Frontal cortex (tissue), 4 donors: ENCODE results near the gene LEMD2. TPM values are rescaled to one million over a fixed set of nuclear protein-coding genes. Genes with fewer than 3 reads are reported as not detected.

Source experiments
- DNase-seq, 2 donors: peaks; one replicate each; pipeline ENCODE4 v3.0.0; 2012; ENCODE audit warnings: low spot score in 2 of 2
- FAIRE-seq: peaks from 2 replicates; lab custom pipeline; 2012; peaks lifted over from hg19 to GRCh38; lab: Jason Lieb, UNC
- total RNA-seq: library from RNA; depleted of rRNA; stranded (reverse); fragments of >200 nt; gene quantifications from one replicate; pipeline ENCODE4 v1.2.3, GENCODE V29; 2014
- donor health status: control.
- donor health status: control.
- donor health status: control.

LEMD2 gene
- total RNA-seq, 1 donor from 2014 or later, result 29.3 TPM

GRCh38 chr6:33727126-33727525 lies 61.8 kb downstream of the LEMD2 start:
- DNase-seq (no peak), FAIRE-seq (no peak)

GRCh38 chr6:33726696-33727095 lies 62.2 kb downstream of the LEMD2 start:
- no peak for DNase-seq
- FAIRE-seq, result no peak

DNA sequence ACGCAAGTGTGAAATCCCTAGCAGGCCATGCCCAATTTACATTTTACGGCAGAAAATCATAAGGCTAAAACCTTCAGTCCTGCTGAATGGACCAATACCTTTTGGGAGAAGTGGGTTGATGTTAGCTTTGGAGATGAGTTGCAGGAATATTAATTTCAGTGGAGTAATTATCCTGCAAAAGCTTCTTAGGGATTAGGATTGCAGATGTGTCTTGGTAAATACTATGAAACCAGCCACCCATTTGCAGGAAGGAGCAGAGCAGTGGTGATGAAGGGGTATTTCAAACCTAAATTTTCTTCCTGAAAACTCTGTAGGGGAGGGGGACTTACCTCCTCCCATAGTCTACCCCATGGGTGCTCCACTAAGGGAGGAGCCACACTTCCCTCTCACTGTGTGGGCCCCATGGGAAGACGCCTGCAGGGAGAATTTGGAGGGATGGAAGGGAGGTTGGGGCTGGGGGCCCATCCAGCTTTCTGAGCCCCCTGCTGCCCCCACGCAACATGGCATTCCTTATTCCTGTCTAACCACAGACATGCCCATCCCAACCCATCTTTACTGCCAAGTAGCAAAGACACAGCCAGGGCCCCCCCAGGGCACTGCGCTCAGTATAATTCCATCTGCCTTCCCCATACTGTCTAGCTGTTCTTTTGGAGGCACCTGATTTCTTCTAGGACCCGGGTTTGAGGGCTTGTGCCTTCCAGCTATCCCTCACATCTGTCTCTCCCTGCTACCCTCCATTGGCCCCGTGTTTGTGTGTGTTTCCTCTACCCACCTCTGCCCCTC lies 62.8 kb downstream of the LEMD2 start:
- DNase-seq, result no peak

DNA sequence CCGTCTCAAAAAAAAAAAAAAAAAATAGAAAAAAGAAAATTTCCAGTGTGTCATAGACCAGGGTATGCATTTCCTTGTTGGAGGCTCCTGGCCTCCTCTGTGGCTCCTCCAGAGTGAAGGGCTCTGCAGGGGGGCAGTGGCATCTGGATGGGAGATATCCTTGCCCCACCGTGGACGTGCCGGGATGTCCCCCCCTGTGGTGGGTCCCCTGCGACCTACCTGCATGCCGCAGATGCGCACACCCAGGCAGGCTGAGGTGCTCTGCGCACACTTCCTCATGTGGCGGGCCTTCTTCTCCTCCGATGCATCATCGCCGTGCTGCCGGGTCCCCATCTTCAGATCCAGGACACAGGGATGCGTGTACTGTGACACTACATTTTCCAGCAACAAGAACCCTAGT lies 63.7 kb downstream of the LEMD2 start:
- FAIRE-seq (no peak), DNase-seq (no peak)

More for the DNA sequence above, 62.8 kb downstream of the LEMD2 start:
- FAIRE-seq, result no peak

GRCh38 chr6:33724102-33725023 lies 64.6 kb downstream of the LEMD2 start:
- FAIRE-seq (no peak), DNase-seq (no peak)

DNA sequence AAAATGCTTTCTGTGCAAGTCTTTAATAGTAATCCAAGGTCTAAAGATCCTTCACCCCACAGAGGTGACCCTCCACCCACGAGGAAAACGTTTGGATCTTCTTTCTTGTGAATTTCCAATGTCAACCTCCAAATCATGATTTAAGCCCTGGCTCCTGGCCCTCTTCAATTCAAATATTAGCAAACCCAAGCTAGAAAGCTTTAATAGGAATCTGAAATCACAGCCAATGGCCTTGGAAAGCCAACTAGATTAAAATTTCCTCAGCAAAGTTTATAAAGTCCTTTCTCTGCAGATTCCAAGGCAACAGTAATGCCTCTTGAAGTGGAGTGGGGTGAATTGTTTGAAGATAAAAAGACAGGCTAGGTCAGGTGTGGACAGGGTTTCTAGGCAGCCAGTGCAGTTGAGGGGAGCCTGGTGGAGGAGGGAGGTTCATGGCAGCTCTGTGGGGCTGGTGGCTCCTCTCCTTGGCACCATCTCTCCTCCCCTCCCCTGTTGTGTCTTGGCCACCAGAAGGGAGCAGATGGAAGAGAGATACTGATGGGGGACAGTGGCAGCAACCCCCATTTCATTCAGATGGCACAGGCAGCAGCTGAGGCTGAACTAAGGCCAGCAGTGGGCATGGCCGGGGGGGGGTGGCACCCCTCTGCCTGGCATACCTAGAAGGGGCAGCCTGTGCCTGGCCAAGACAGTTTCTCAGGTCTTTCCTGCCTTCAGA lies 65.4 kb downstream of the LEMD2 start:
- DNase-seq (no peak), FAIRE-seq (no peak)

DNA sequence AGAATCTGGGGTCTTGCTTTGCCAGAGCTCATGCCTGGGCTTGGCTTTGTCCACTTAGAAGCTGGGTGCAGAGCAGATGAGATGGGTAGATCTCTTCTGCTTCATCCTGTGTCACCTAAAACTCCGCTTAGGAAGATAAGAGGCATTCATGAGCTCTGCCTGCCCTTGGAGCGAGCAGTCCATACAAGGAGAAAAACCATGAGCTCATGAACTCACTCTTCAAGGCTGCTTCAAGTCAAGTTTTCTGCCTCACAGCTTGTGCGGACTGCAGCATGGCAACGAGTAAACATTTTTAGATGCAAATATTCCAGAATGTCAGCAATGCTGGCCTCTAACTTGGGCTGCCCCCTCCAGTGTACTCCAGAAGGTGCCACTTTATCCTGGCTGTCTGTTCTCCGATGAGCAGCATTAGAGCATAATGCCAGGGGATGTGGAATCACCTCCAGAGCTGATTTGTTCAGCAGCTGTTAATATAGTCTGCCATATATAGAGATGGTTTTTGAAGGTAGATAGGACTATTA lies 66.8 kb downstream of the LEMD2 start:
- DNase-seq, result no peak
- FAIRE-seq, result no peak

DNA sequence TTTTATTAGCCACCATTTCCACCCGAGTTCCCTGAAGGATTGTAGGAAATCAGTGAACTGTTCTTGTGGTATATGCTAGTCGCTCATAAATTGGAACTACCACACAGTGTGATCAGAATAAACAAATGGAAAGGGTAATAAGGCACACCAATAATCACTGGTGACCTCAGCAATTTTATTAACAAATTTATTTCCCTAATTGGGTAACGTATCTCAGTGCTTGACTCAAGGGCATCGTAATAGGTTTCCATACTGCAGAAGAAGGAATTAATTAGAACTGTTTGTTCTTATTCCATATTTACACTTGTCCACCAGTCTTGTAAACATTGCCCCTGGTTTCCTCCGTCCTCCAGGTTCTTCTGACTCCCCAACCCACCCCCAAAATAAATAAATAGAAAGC lies 67.4 kb downstream of the LEMD2 start:
- DNase-seq (no peak), FAIRE-seq (no peak)

Other genes starting within 250 kb of the LEMD2 start
- gene BAK1, start 208.9 kb downstream of the LEMD2 start, total RNA-seq, result 2.9 TPM
- gene ITPR3, start 167.8 kb downstream of the LEMD2 start, total RNA-seq, result 1.2 TPM
- 19.6 TPM for gene UQCC2, start 77.4 kb downstream of the LEMD2 start, total RNA-seq
- gene IP6K3, start 42.2 kb downstream of the LEMD2 start, total RNA-seq, result not detected
- not detected for gene MLN, start 14.9 kb upstream of the LEMD2 start, total RNA-seq